Naive thymus-derived CD8-positive, alpha-beta T cell (primary cell): ENCODE measurements around the gene FGA. TPM values are rescaled to one million over a fixed set of nuclear protein-coding genes. Genes with fewer than 3 reads are reported as not detected.
A peak's percentile ranks its signal among the peaks of the same experiment; 100 is the strongest.

Experiments
- ATAC-seq, 2 donors: fragments of 150-1000 bp; cut with Tn5 transposase in 1 of 2; sonication (Bioruptor Pico), chemical (Tn5 transposase) in 1 of 2; 1 replicate in 1 of 2; 2 replicates in 1 of 2; pipeline ENCODE4 v1.10.0; 2021; ENCODE audit warnings: mild to moderate bottlenecking in 2 of 2, moderate library complexity in 2 of 2
- POLR2A ChIA-PET: fragments of 350-600 bp; sonication (Branson Sonifier 250); formaldehyde crosslinking; loops from one replicate; lab custom pipeline; 2021; ENCODE audit warnings: antibody characterized with exemption; lab: Charles Lee
- DNase-seq, 10 donors: peaks; one replicate each; pipeline versions ENCODE4 v3.0.0 to v3.0.0-alpha.2; 2020 to 2022
- H3K27ac Mint-ChIP-seq, 10 donors: one replicate each; pipeline ENCODE4 v1.8.0; 2020 to 2022; ENCODE audit warnings: mild to moderate bottlenecking in 10 of 10, mixed read lengths in 10 of 10, moderate library complexity in 4 of 10, inconsistent platforms in 1 of 10
- H3K27me3 Mint-ChIP-seq, 5 donors: one replicate each; pipeline ENCODE4 v1.8.0; 2021 to 2022; ENCODE audit warnings: mixed read lengths in 5 of 5
- H3K36me3 Mint-ChIP-seq, 3 donors: one replicate each; pipeline ENCODE4 v1.8.0; 2020 to 2022; ENCODE audit warnings: mixed read lengths in 3 of 3, mild to moderate bottlenecking in 2 of 3, inconsistent platforms in 1 of 3
- H3K4me1 Mint-ChIP-seq, 4 donors: one replicate each; pipeline ENCODE4 v1.8.0; 2021 to 2022; ENCODE audit warnings: mixed read lengths in 4 of 4
- H3K4me3 Mint-ChIP-seq, 10 donors: one replicate each; pipeline ENCODE4 v1.8.0; 2020 to 2022; ENCODE audit warnings: mild to moderate bottlenecking in 10 of 10, mixed read lengths in 10 of 10, moderate library complexity in 6 of 10, inconsistent platforms in 1 of 10
- H3K9me3 Mint-ChIP-seq, 9 donors: one replicate each; pipeline ENCODE4 v1.8.0; 2020 to 2022; ENCODE audit warnings: mixed read lengths in 9 of 9, mild to moderate bottlenecking in 3 of 9, inconsistent platforms in 1 of 9, moderate library complexity in 1 of 9
- polyA plus RNA-seq, 3 donors: library from polyadenylated mRNA; unstranded; fragments of 300-500 nt; fragmentation: Illumina TruSeq; gene quantifications; one replicate each; pipeline ENCODE4 v1.2.3, GENCODE V29; 2021
- total RNA-seq, 8 experiments: library from RNA in 2 of 8; stranded (reverse) in 2 of 8; gene quantifications; one replicate each; pipeline ENCODE4 v1.2.3 and lab custom pipeline; 2021 to 2026

The FGA gene
- total and polyA plus RNA-seq, 5 experiments from 2014 or later: not detected

DNA sequence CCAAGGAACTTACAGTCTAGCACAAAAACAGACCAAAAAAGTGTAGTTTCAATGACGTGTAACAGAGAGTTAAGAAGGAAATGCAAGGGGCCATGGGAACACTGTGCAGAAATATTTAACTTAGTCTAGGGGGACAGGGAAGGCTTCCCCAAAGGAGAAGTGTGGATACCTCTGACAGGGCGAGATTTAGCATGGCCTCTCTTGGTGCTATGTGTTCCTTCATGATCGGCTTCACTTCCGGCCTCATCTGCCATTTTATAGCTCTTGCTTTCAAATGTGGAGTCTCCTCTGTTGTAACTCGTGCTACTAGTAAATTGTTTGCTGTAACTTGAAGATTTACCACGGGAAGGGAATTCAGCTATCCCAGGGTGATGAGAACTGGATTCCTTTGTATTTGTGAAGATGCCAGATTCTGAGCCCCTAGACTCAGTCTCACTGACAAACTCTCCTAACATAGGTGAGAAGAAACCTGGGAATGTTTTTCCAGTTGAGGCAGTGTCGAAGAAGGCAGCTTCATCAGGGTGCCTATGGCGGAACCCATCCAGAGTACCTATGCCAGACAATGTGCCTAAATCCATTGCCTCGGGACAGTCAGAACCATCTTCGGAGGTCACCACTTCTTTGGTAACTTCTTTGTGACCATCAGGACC is 5.0 kb downstream of the FGA start:
- POLR2A ChIA-PET: no interaction called here
- Mint-ChIP-seq H3K4me1 (no peaks in the 10 kb centered on the region), H3K9me3 (no peaks in the 10 kb centered on the region), H3K4me3 (no peak overlapping the region), H3K27ac (no peak overlapping the region), H3K36me3 (no peaks in the 10 kb centered on the region), H3K27me3 (peaks cover 11 to 32% (median 17%) of the 10 kb centered on the region in 5 donors)
- no peak for ATAC-seq
- DNase-seq: no peak

DNA sequence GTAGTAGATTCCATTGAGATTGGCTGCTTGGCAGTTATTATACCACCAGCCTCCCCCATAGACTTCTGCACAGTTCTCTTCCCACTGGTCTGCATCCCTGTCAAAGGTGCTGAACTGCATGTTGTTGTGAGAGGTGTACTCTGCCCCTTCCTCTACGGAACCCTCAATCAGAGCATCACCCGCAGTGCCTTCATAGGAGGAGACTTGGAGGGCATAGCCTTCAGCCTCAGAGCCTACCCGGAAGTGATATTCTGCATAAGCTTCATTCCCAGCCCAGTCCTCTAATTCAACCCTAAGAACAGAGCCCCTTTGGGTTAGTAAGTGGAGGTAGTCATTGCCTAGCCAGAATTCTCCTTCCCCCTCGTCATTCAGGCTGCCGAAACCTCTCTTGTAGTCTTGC is 6.3 kb downstream of the FGA start:
- Mint-ChIP-seq H3K27ac (peak overlapping the region in 1 of 10 donors; percentile 19), H3K9me3 (no peaks in the 10 kb centered on the region), H3K4me3 (no peak overlapping the region), H3K27me3 (peaks cover 8 to 20% (median 13%) of the 10 kb centered on the region in 5 donors), H3K36me3 (no peaks in the 10 kb centered on the region), H3K4me1 (no peaks in the 10 kb centered on the region)
- POLR2A ChIA-PET: no interaction called here
- ATAC-seq (no peak), DNase-seq (no peak)

DNA sequence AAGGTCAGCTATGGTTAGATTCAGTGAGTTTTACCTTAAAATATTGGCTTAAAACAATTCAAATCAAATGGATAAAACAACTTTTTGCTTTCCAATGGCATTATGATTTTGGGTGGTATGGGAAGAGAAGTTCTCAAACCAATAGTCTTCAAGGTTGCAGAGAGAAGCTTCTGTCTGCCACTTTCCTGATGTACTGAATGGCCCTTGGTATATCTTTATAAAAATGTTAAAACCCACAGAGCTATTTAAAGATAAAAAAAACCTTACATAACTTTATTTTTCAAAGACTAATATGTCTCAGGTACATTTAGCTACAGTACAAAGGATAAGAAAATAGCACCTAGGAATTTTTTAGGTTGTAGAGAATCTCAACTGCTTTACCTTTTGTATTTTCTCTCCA is 6.9 kb downstream of the FGA start:
- no peak for ATAC-seq
- no peak for DNase-seq
- no peaks in the 10 kb centered on the region for H3K36me3 Mint-ChIP-seq
- H3K4me3 Mint-ChIP-seq: no peak overlapping the region
- POLR2A ChIA-PET: no interaction called here
- H3K9me3 Mint-ChIP-seq: no peaks in the 10 kb centered on the region
- peaks cover 8 to 17% (median 14%) of the 10 kb centered on the region in 5 donors for H3K27me3 Mint-ChIP-seq
- H3K27ac Mint-ChIP-seq: no peak overlapping the region
- H3K4me1 Mint-ChIP-seq: no peaks in the 10 kb centered on the region

DNA sequence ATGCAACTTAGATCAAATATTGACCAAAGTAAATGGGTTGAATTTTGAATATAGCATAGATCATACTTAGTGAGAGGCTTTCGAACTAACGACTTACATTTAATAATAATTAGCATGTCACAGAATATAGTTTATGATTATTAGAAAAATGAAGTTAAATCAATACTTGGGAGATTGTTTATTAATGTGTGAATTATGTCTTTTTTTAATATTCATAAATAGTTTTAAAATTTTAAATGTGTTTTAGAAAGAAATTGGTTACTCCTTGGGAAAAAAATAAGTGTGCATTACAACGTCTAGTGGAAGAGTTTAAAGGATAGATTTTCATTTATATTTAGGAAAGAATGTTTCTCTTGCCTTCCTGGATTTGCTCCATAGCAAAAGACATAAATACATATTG is 7.3 kb downstream of the FGA start:
- no peak overlapping the region for H3K4me3 Mint-ChIP-seq
- POLR2A ChIA-PET: no interaction called here
- H3K4me1 Mint-ChIP-seq: no peaks in the 10 kb centered on the region
- no peak for ATAC-seq
- no peak overlapping the region for H3K27ac Mint-ChIP-seq
- no peaks in the 10 kb centered on the region for H3K36me3 Mint-ChIP-seq
- no peaks in the 10 kb centered on the region for H3K9me3 Mint-ChIP-seq
- H3K27me3 Mint-ChIP-seq: peaks cover 8 to 17% (median 13%) of the 10 kb centered on the region in 5 donors
- no peak for DNase-seq

DNA sequence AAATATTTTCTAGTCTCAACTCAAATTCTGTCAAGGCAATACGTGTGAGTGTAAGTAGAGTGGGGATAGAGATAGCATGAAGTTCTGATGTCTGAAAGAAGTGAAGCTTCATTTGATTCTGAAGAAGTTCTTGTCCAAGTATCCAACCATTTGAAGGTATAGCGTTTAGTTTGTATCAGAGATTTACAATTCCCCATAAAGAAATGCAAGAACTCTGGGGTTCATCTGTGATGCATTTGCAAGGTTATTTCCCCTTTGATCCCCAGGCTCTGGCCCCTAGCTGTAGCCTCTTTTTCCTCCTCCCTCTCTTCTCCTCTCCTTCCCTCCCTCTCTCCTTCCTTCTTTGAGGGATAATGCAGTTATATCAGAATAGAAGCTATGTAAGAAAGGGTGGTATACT is 7.8 kb downstream of the FGA start:
- Mint-ChIP-seq H3K9me3 (no peaks in the 10 kb centered on the region), H3K27me3 (peaks cover 8 to 19% (median 16%) of the 10 kb centered on the region in 5 donors), H3K27ac (no peak overlapping the region), H3K36me3 (no peaks in the 10 kb centered on the region), H3K4me1 (no peaks in the 10 kb centered on the region), H3K4me3 (no peak overlapping the region)
- DNase-seq (no peak), ATAC-seq (no peak)
- POLR2A ChIA-PET: no interaction called here

DNA sequence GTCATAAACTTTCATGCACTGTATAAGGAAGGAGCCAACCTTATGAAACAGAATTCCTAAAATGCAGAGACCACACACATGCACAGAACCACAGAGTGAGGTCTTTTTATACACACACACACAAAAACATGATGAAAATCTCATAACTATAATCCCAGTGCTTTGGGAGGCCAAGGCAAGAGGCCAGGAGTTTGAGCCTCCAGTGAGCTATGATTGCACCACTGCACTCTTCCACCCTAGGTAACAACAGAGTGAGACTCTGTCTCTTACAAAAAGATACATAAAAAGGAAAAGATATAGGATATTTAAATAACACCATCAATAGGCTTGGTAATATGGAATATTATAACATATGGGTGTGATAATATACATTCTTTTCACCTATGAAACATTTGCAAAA is 10.6 kb downstream of the FGA start:
- H3K4me1 Mint-ChIP-seq: no peaks in the 10 kb centered on the region
- DNase-seq (no peak), ATAC-seq (no peak)
- no peak overlapping the region for H3K27ac Mint-ChIP-seq
- POLR2A ChIA-PET: no interaction called here
- no peaks in the 10 kb centered on the region for H3K9me3 Mint-ChIP-seq
- H3K27me3 Mint-ChIP-seq: peaks cover 6 to 22% (median 13%) of the 10 kb centered on the region in 5 donors
- H3K36me3 Mint-ChIP-seq: no peaks in the 10 kb centered on the region
- no peak overlapping the region for H3K4me3 Mint-ChIP-seq

DNA sequence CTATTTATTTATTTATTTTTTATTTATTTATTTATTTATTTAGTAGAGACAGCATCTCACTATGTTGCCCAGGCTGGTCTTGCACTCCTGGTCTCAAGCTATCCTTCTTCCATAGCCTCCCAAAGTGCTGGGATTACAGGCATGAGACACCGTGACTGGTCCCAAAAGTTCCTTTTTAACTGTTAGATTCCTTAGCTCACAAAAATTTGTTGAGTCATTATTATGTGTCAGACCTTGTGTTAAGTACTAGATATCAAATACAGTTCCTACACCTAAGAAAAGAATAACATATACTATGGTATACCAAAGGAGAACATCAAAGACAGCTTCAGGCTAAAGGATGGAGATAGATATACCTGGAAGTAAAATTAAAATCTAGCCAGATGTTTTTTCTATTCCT is 11.6 kb downstream of the FGA start:
- Mint-ChIP-seq H3K27me3 (peaks cover 6 to 24% (median 14%) of the 10 kb centered on the region in 5 donors), H3K4me3 (no peak overlapping the region), H3K36me3 (no peaks in the 10 kb centered on the region), H3K9me3 (no peaks in the 10 kb centered on the region), H3K4me1 (no peaks in the 10 kb centered on the region), H3K27ac (no peak overlapping the region)
- DNase-seq: no peak
- POLR2A ChIA-PET: no interaction called here
- ATAC-seq: no peak

DNA sequence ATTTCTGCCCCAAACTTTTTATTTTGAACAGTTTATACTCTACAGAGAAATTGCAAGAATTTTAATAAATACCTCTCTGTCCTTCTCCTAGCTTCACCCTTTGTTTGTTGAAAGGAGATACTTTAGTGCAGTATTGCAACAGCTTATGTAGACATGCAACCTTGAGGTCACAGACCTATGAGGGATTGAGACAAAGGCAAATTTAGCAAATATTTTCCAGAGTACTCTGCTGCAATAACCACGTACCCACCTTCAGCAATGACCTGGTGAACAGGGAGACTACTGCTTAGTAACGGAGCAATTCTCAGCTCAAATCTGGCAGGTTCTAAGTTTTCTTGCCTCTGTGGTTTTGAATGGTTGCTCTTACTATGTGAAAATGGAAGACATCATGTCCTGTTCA is 13.2 kb downstream of the FGA start:
- no peak overlapping the region for H3K4me3 Mint-ChIP-seq
- peaks cover 3 to 21% (median 14%) of the 10 kb centered on the region in 5 donors for H3K27me3 Mint-ChIP-seq
- no peaks in the 10 kb centered on the region for H3K36me3 Mint-ChIP-seq
- ATAC-seq: no peak
- no peaks in the 10 kb centered on the region for H3K4me1 Mint-ChIP-seq
- no peak for DNase-seq
- no peak overlapping the region for H3K27ac Mint-ChIP-seq
- H3K9me3 Mint-ChIP-seq: no peaks in the 10 kb centered on the region
- POLR2A ChIA-PET: no interaction called here

DNA sequence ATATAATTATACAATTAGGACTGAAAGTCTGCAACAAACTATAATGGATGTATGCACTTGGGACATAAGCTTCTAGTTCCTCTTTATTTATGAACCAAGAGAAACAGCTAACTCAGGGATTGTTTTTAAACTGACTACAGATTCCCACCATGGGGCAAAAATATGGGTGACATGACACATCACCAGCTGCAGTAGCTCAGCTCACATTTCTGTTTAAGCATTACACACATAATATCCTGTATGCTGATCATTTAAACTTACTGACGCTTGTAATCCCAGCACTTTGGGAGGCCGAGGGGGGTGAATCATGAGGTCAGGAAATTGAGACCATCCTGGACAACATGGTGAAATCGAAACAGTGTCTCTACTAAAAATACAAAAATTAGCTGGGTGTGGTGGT is 16.2 kb downstream of the FGA start:
- Mint-ChIP-seq H3K27me3 (peaks cover 3 to 28% (median 17%) of the 10 kb centered on the region in 5 donors), H3K4me1 (no peaks in the 10 kb centered on the region), H3K4me3 (no peak overlapping the region), H3K9me3 (no peaks in the 10 kb centered on the region), H3K36me3 (no peaks in the 10 kb centered on the region), H3K27ac (no peak overlapping the region)
- DNase-seq (no peak), ATAC-seq (no peak)
- POLR2A ChIA-PET: no interaction called here

DNA sequence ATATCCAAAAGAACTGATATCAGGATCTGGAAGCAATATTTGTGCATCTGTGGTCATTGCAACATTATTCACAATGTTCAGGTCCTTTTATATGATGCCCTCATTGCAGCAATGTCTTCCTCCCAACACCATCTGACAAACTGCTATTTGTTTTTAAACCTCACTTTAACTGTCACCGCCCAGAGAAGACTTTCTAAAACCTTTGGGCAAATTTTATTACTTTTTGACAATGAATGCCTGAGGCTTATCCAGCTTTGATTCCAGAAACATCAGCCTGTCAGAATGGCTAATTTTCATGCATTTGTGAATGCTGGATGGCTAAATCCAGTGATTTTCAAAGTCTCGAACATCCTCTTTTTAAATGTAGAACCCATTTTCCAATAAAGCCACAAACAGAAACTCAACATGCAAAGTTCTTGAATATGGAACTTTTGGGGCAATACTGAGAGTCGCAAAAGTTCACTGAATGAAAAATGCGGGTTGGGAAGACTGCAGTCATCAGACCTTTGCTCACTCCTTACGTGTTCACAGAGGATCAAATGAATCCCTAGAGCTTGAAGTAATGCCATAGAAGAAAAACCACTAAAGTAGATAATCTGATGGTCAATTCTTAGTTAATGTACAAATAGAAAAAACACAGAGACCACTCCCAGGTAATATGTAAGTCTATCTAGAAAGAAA is 17.2 kb downstream of the FGA start:
- no peak overlapping the region for H3K27ac Mint-ChIP-seq
- no peaks in the 10 kb centered on the region for H3K36me3 Mint-ChIP-seq
- no peak overlapping the region for H3K4me3 Mint-ChIP-seq
- H3K9me3 Mint-ChIP-seq: no peaks in the 10 kb centered on the region
- POLR2A ChIA-PET: no interaction called here
- DNase-seq (no peak), ATAC-seq (no peak)
- peaks cover 2 to 26% (median 17%) of the 10 kb centered on the region in 5 donors for H3K27me3 Mint-ChIP-seq
- H3K4me1 Mint-ChIP-seq: no peaks in the 10 kb centered on the region

DNA sequence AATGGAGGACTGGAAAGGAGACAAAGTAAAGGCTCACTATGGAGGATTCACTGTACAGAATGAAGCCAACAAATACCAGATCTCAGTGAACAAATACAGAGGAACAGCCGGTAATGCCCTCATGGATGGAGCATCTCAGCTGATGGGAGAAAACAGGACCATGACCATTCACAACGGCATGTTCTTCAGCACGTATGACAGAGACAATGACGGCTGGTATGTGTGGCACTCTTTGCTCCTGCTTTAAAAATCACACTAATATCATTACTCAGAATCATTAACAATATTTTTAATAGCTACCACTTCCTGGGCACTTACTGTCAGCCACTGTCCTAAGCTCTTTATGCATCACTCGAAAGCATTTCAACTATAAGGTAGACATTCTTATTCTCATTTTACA is 21.0 kb downstream of the FGA start:
- Mint-ChIP-seq H3K4me1 (no peaks in the 10 kb centered on the region), H3K4me3 (no peak overlapping the region), H3K27me3 (peaks cover 1 to 9% (median 7%) of the 10 kb centered on the region in 5 donors), H3K36me3 (no peaks in the 10 kb centered on the region), H3K9me3 (no peaks in the 10 kb centered on the region), H3K27ac (no peak overlapping the region)
- POLR2A ChIA-PET: no interaction called here
- ATAC-seq (no peak), DNase-seq (no peak)

DNA sequence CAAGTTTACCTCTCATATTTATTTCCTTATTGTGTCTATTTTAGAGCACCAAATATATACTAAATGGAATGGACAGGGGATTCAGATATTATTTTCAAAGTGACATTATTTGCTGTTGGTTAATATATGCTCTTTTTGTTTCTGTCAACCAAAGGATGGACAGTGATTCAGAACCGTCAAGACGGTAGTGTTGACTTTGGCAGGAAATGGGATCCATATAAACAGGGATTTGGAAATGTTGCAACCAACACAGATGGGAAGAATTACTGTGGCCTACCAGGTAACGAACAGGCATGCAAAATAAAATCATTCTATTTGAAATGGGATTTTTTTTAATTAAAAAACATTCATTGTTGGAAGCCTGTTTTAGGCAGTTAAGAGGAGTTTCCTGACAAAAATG is 21.5 kb downstream of the FGA start:
- DNase-seq (no peak), ATAC-seq (no peak)
- POLR2A ChIA-PET: no interaction called here
- H3K27me3 Mint-ChIP-seq: peaks cover 1 to 9% (median 7%) of the 10 kb centered on the region in 5 donors
- no peaks in the 10 kb centered on the region for H3K4me1 Mint-ChIP-seq
- H3K4me3 Mint-ChIP-seq: no peak overlapping the region
- H3K36me3 Mint-ChIP-seq: no peaks in the 10 kb centered on the region
- H3K9me3 Mint-ChIP-seq: no peaks in the 10 kb centered on the region
- no peak overlapping the region for H3K27ac Mint-ChIP-seq

DNA sequence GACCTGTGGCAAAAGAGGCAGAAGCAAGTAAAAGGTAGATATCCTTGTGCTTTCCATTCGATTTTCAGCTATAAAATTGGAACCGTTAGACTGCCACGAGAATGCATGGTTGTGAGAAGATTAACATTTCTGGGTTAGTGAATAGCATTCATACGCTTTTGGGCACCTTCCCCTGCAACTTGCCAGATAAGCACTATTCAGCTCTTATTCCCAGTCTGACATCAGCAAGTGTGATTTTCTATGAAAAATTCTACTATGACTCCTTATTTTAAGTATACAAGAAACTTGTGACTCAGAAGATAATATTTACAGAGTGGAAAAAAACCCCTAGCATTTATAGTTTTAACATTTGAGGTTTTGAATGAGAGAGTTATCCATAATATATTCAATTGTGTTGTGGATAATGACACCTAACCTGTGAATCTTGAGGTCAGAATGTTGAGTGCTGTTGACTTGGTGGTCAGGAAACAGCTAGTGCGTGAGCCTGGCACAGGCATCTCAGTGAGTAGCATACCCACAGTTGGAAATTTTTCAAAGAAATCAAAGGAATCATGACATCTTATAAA is 23.8 kb downstream of the FGA start:
- DNase-seq (no peak), ATAC-seq (no peak)
- no peak overlapping the region for H3K4me3 Mint-ChIP-seq
- H3K4me1 Mint-ChIP-seq: no peaks in the 10 kb centered on the region
- H3K27ac Mint-ChIP-seq: no peak overlapping the region
- no peaks in the 10 kb centered on the region for H3K9me3 Mint-ChIP-seq
- peaks cover 2 to 9% (median 6%) of the 10 kb centered on the region in 5 donors for H3K27me3 Mint-ChIP-seq
- POLR2A ChIA-PET: no interaction called here
- H3K36me3 Mint-ChIP-seq: no peaks in the 10 kb centered on the region
